ENCODE measurements around the gene MED25. TPM values are rescaled to one million over a fixed set of nuclear protein-coding genes. Genes with fewer than 3 reads are reported as not detected.
A peak's percentile ranks its signal among the peaks of the same experiment; 100 is the strongest.
"Not testable (repeated sequence)": the region's sequence is repeated elsewhere in the genome, so short reads cannot be mapped to it uniquely, and the experiment has no call there.

Gene MED25
- total and polyA plus RNA-seq, 3 experiments from 2014 or later = 23.7 to 47.2 (median 42.3) TPM

DNA sequence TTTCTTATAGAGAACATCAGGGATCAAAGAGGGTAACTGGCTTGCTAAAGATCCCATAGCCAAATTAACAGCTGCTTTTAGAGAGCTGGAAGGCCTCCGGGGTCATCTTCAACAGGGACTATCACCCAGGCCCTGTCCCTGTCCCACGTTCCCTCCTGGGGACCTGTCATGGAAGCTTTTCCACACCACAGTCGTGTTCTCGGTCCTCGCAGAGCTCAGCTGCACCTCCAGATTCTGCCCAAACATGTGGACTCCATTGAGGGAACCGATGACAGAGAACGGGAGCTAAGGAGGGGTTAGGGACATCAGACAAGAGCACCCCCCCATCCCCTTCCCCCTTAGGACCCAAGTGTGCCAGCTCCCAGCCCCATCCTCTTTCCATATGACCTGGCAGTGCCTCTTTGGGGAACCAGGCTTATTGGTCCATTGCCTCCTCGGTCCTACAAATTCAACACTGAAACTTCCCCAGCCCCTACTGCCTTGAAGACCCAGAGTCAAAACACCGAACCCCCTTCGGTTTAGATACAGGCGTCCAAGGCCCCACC is 5.6 kb upstream of the MED25 start:
- Mint-ChIP-seq H3K27me3 (peaks cover 0 to 4% of the 10 kb centered on the region in 2 donors), H3K36me3 (peaks cover 0 to 11% (median 0%) of the 10 kb centered on the region in 3 donors), H3K4me3 (peak overlapping the region; percentile 90 to 98 (median 96)), H3K9me3 (no peaks in the 10 kb centered on the region), H3K27ac (peak overlapping the region; percentile 96 to 100 (median 100)), H3K4me1 (peaks cover 33 to 53% (median 46%) of the 10 kb centered on the region in 3 donors)
- no peak for DNase-seq
- ChIA-PET CTCF (interaction anchor here (1.2 to 2.0 kb wide), 5 partner anchors 38 to 95 kb away, joined by 3 to 8 read pairs (median 4); partner anchors contain the start of genes AKT1S1, AP2A1, PTOV1 and TBC1D17), POLR2A (interaction anchor here (1.3 to 2.1 kb wide), 4 partner anchors 12 to 64 kb away, joined by 3 to 8 read pairs (median 5); partner anchors contain the start of genes AKT1S1 and TBC1D17)
- Histone ChIP-seq H3K9me3 (ENCODE audit: low read length) (no peaks in the 10 kb centered on the region), H3K4me1 (ENCODE audit: insufficient read depth, low read length) (peaks cover 32% of the 10 kb centered on the region), H3K4me3 (ENCODE audit: low read length) (peak overlapping the region; percentile 100), H3K27ac (ENCODE audit: low read depth, low read length) (peak overlapping the region; percentile 100), H3K36me3 (ENCODE audit: insufficient read depth, low read length) (no peaks in the 10 kb centered on the region), H3K27me3 (ENCODE audit: insufficient read depth, low read length, poor library complexity, severe bottlenecking) (no peaks in the 10 kb centered on the region)

DNA sequence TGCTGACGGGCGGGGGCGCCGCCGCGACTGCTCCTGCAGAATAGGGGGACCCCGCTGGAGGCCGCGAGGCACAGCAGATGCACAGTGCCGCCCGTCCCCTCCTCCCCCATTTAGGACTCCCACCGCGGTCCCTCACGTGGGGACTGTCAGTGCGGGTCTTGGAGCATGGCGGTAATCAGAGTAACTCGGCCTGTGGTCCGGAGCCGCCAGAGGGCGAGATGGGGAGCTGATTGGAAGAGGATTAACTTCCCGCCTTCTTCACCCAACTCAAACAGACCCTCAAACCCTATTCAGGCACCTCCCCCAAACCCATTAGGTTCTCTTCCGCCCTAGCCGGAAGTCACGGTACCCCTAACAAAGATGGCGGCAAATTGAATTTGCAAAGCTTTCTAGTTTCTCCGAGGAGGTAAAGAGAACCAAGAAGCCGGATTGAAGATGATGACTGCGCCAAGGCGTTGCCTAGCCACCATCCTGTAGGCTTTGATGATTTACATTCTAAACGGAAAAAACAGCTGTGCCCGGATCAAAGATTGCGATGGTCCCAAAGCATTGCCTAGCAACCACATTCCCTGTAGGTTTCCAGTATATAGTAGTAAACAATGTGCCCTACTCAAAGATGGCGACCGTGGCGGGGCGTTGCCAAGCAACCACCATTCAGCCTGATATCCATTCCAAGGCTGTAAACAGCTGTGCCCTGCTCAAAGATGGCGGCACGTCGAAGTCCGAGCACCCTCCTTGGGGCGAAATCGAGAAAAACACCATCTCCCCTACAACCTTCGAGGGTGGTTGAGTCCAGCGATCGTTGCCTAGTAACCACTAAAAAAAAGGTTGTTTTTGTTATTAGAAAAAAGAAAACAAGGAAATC is 4.9 kb upstream of the MED25 start, which contains the start of gene FUZ:
FUZ (minus strand) TSS at position 296 of the 865 bp plus-strand sequence; CDS start at position 110, 186 bp downstream.
- H3K36me3 Mint-ChIP-seq = peaks cover 0 to 17% (median 0%) of the 10 kb centered on the region in 3 donors
- peak within 1 kb of the TSS; percentile 100 for H3K4me3 ChIP-seq (ENCODE audit: low read length)
- peak within 1 kb of the TSS; percentile 90 to 98 (median 96) for H3K4me3 Mint-ChIP-seq
- peaks cover 0 to 10% of the 10 kb centered on the region in 2 donors for H3K27me3 Mint-ChIP-seq
- ChIA-PET POLR2A (interaction anchor here (0.6 to 2.1 kb wide), 5 partner anchors 12 to 128 kb away, joined by 3 to 8 read pairs (median 3); partner anchors contain the start of genes AKT1S1 and TBC1D17), CTCF (interaction anchor here (1.2 to 2.0 kb wide), 5 partner anchors 37 to 96 kb away, joined by 3 to 8 read pairs (median 4); partner anchors contain the start of genes AKT1S1, AP2A1, PTOV1 and TBC1D17)
- H3K4me1 ChIP-seq (ENCODE audit: insufficient read depth, low read length) = peaks cover 32% of the 10 kb centered on the region
- no peaks in the 10 kb centered on the region for H3K36me3 ChIP-seq (ENCODE audit: insufficient read depth, low read length)
- H3K9me3 ChIP-seq (ENCODE audit: low read length) = no peaks in the 10 kb centered on the region
- H3K27ac Mint-ChIP-seq = peak within 1 kb of the TSS; percentile 96 to 100 (median 100)
- no peaks in the 10 kb centered on the region for H3K27me3 ChIP-seq (ENCODE audit: insufficient read depth, low read length, poor library complexity, severe bottlenecking)
- peaks cover 31 to 55% (median 47%) of the 10 kb centered on the region in 3 donors for H3K4me1 Mint-ChIP-seq
- H3K27ac ChIP-seq (ENCODE audit: low read depth, low read length) = peak within 1 kb of the TSS; percentile 100
- H3K9me3 Mint-ChIP-seq = no peaks in the 10 kb centered on the region
- DNase-seq = peak; percentile 85 to 97 (median 92)

DNA sequence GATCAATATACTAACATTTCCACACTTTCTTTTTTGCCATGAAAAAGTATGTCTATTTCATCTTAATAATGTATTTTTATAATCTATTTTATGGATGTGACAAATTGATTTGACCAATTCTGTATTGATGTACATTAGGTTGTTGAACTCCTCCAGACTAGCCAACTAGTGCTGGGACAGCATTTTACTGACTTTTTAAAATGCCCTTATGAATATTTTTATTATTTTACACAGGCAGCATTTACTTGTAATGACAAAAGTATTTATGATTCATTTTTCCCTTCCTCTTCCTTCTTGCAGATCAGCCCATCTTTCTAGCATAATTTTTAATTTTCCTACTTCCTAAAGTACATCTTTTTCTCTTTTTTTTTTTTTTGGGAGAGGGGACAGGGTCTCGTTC is 4.1 kb upstream of the MED25 start:
- H3K27ac ChIP-seq (ENCODE audit: low read depth, low read length) = peak overlapping the region; percentile 100
- H3K27me3 ChIP-seq (ENCODE audit: insufficient read depth, low read length, poor library complexity, severe bottlenecking) = no peaks in the 10 kb centered on the region
- H3K27ac Mint-ChIP-seq = peak overlapping the region; percentile 96 to 100 (median 100)

DNA sequence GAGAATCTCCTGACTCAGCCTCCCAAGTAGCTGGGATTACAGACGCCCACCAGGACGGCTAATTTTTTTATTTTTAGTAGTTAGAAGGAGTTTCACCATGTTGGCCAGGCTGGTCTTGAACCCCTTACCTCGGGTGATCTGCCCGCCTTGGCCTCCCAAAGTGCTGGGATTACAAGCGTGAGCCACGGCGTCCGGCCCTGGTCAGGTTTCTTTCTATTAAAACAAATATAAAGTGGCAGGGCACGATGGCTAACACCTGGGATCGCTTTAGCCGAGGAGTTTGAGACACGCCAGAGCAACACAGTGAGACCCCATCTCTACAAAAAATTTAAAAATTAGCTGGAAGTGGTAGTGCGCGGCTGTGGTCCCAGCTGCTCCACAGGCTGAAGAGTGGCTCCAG is 1.5 kb upstream of the MED25 start:
- no peaks in the 10 kb centered on the region for H3K9me3 ChIP-seq (ENCODE audit: low read length)
- H3K4me3 Mint-ChIP-seq = no peak overlapping the region
- no peaks in the 10 kb centered on the region for H3K9me3 Mint-ChIP-seq
- H3K36me3 Mint-ChIP-seq = peaks cover 0 to 33% (median 3%) of the 10 kb centered on the region in 3 donors
- H3K4me3 ChIP-seq (ENCODE audit: low read length) = no peak overlapping the region
- no peaks in the 10 kb centered on the region for H3K27me3 ChIP-seq (ENCODE audit: insufficient read depth, low read length, poor library complexity, severe bottlenecking)
- no peaks in the 10 kb centered on the region for H3K36me3 ChIP-seq (ENCODE audit: insufficient read depth, low read length)
- H3K27ac ChIP-seq (ENCODE audit: low read depth, low read length) = peak overlapping the region; percentile 99
- H3K4me1 ChIP-seq (ENCODE audit: insufficient read depth, low read length) = peaks cover 38% of the 10 kb centered on the region
- peaks cover 36 to 62% (median 57%) of the 10 kb centered on the region in 3 donors for H3K4me1 Mint-ChIP-seq
- peak overlapping the region in 6 of 8 donors; percentile 26 to 100 (median 92) for H3K27ac Mint-ChIP-seq
- H3K27me3 Mint-ChIP-seq = peaks cover 0 to 10% of the 10 kb centered on the region in 2 donors
- CTCF ChIA-PET = no interaction called here
- DNase-seq = no peak
- POLR2A ChIA-PET = no interaction called here

More for the DNA sequence above, 4.1 kb upstream of the MED25 start:
- Histone ChIP-seq H3K4me1 (ENCODE audit: insufficient read depth, low read length) (peaks cover 38% of the 10 kb centered on the region), H3K9me3 (ENCODE audit: low read length) (no peaks in the 10 kb centered on the region), H3K36me3 (ENCODE audit: insufficient read depth, low read length) (no peaks in the 10 kb centered on the region), H3K4me3 (ENCODE audit: low read length) (no peak overlapping the region)
- peak overlapping the region; percentile 43 to 98 (median 96) for H3K4me3 Mint-ChIP-seq
- H3K36me3 Mint-ChIP-seq = peaks cover 0 to 18% (median 0%) of the 10 kb centered on the region in 3 donors
- ChIA-PET POLR2A (interaction anchor here (0.6 to 2.1 kb wide), 4 partner anchors 13 to 129 kb away, joined by 3 to 8 read pairs (median 5); partner anchors contain the start of genes AKT1S1 and TBC1D17), CTCF (interaction anchor here (1.9 kb wide), 1 partner anchor 36 kb away, joined by 8 read pairs; the partner anchor contains the start of gene PTOV1)
- H3K9me3 Mint-ChIP-seq = no peaks in the 10 kb centered on the region
- peaks cover 36 to 53% (median 48%) of the 10 kb centered on the region in 3 donors for H3K4me1 Mint-ChIP-seq
- H3K27me3 Mint-ChIP-seq = peaks cover 0 to 10% of the 10 kb centered on the region in 2 donors
- DNase-seq = no peak

DNA sequence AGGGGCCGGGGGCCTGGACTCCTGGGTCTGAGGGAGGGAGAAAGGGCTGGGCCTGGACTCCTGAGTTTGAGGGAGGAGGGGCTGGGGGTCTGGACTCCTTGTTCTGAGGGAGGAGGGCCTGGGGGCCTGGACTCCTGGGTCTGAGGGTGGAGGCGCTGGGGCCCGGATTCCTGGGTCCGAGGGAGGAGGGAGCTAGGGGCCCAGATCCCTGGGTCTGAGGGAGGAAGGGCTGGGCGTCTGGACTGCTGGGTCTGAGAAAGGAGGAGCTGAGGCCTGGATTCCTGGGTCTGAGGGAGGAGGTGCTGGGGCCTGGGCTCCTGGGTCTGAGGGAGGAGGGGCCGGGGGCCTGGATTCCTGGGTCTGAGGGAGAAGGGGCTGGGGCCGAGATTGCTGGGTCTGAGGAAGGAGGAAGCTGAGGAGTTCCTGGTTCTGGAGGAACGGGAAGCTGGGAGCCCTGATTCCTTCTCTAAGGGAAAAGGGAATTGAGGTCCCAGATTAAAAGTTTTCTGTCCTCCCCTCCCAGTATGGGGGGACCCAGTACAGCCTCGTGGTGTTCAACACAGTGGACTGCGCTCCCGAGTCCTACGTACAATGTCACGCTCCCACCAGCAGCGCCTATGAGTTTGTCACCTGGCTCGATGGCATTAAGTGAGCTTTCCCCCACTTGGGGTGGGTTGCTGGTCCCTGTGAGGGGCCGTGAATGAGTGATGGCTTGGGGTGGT is 721 bp downstream of the MED25 start:
- Mint-ChIP-seq H3K36me3 (peaks cover 0 to 37% (median 3%) of the 10 kb centered on the region in 3 donors), H3K27me3 (peaks cover 0 to 10% of the 10 kb centered on the region in 2 donors), H3K27ac (peak overlapping the region; percentile 100), H3K4me3 (peak overlapping the region; percentile 93 to 100 (median 99)), H3K4me1 (peaks cover 25 to 47% (median 45%) of the 10 kb centered on the region in 3 donors), H3K9me3 (no peaks in the 10 kb centered on the region)
- no peaks in the 10 kb centered on the region for H3K36me3 ChIP-seq (ENCODE audit: insufficient read depth, low read length)
- CTCF ChIA-PET = interaction anchor here (0.6 to 0.8 kb wide), 2 partner anchors 48 to 72 kb away, joined by 3 to 4 read pairs; no protein-coding TSS in a partner anchor
- peaks cover 24% of the 10 kb centered on the region for H3K4me1 ChIP-seq (ENCODE audit: insufficient read depth, low read length)
- H3K27me3 ChIP-seq (ENCODE audit: insufficient read depth, low read length, poor library complexity, severe bottlenecking) = no peaks in the 10 kb centered on the region
- H3K4me3 ChIP-seq (ENCODE audit: low read length) = peak overlapping the region; percentile 86
- H3K27ac ChIP-seq (ENCODE audit: low read depth, low read length) = peak overlapping the region; percentile 99
- POLR2A ChIA-PET = interaction anchor here (0.7 to 1.9 kb wide), 5 partner anchors 32 to 52 kb away, joined by 3 to 6 read pairs (median 4); partner anchors contain the start of gene PTOV1
- H3K9me3 ChIP-seq (ENCODE audit: low read length) = no peaks in the 10 kb centered on the region
- DNase-seq = no peak

DNA sequence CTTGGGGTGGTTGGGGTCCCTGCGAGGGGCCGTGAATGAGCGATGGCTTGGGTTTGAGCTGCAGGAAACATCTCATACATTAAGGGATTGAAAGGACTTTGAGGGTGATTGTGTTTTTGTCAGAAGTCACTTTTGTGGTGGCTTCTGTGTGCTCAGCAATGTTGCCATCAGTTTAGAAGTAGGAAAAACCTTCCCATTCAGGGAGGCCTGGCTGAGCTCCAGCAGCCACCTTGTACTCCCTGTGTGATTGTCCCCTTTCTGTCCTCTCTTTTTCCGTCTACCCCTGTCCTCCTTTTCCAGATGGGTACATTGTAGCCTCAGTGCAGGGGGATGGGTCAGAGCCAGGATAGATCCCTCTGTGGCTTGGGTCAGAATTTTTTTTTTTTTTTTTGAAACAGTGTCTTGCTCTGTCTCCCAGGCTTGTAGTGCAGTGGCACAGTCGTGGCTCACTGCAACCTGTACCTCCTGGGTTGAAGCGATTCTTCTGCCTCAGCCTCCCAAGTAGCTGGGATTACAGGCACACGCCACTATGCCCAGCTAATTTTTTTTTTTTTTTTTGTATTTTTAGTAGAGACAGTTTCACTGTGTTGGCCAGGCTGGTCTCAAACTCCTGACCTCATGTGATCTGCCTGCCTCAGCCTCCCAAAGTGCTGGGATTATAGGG is 1.5 kb downstream of the MED25 start:
- Mint-ChIP-seq H3K4me1 (peaks cover 24 to 42% (median 37%) of the 10 kb centered on the region in 3 donors), H3K27me3 (peaks cover 0 to 10% of the 10 kb centered on the region in 2 donors), H3K36me3 (peaks cover 0 to 42% (median 3%) of the 10 kb centered on the region in 3 donors), H3K4me3 (peak overlapping the region; percentile 93 to 100 (median 99)), H3K27ac (peak overlapping the region; percentile 52 to 100 (median 100))
- ChIA-PET POLR2A (interaction anchor here (0.7 to 1.9 kb wide), 2 partner anchors 48 to 53 kb away, joined by 4 to 6 read pairs; no protein-coding TSS in a partner anchor), CTCF (interaction anchor here (0.8 kb wide), 1 partner anchor 71 kb away, joined by 3 read pairs; no protein-coding TSS in a partner anchor)
- Histone ChIP-seq H3K4me1 (ENCODE audit: insufficient read depth, low read length) (peaks cover 20% of the 10 kb centered on the region), H3K4me3 (ENCODE audit: low read length) (peak overlapping the region; percentile 86), H3K27ac (ENCODE audit: low read depth, low read length) (peak overlapping the region; percentile 99)
- not testable (repeated sequence) for H3K27me3 ChIP-seq (ENCODE audit: insufficient read depth, low read length, poor library complexity, severe bottlenecking); H3K9me3 Mint-ChIP-seq; DNase-seq; H3K9me3 ChIP-seq (ENCODE audit: low read length); H3K36me3 ChIP-seq (ENCODE audit: insufficient read depth, low read length)

Data from CD8-positive, alpha-beta memory T cell (primary cell).